ENCODE data around the gene NWD2.

- TF ChIP-seq ZBTB33 (IDR thresholded peaks at IDR 0.05; ENCODE audit: extremely low read depth, insufficient replicate concordance, low read length) (no peak), CTCF (IDR thresholded peaks at IDR 0.05 in 2 of 3, conservative IDR thresholded peaks at IDR 0.05 in 1 of 3; ENCODE audit: borderline replicate concordance in 1 of 3, insufficient read depth in 1 of 3, low read depth in 2 of 3, low read length in 2 of 3) (no peak), MAX (IDR thresholded peaks at IDR 0.05) (no peak)
Observed at GRCh38 chr4:37415845-37416369, 171.4 kb downstream of the NWD2 start.

Measured in HCT116 (cell line).